Spleen (tissue), 7 donors: ENCODE results near the gene PXDN.

Source experiments
- POLR2A ChIP-seq, 3 donors: fragments of 450-650 bp; IDR thresholded peaks; one replicate each; pipeline ENCODE4 v1.5.1; 2017; ENCODE audit warnings: antibody characterized with exemption in 3 of 3, mild to moderate bottlenecking in 1 of 3
- TF ChIP-seq, protein P1 (sequence below), 11 experiments: fragments of 200-600 bp in 7 of 11; fragments of 450-650 bp in 4 of 11; sonication (generic) in 4 of 11; IDR thresholded peaks in 8 of 11; conservative IDR thresholded peaks in 3 of 11; 1 replicate in 7 of 11; 2 replicates in 4 of 11; pipeline versions ENCODE4 v1.4.0 to v1.8.0; 2016 to 2021; ENCODE audit warnings: antibody characterized with exemption in 11 of 11, inconsistent platforms in 4 of 11, mild to moderate bottlenecking in 1 of 11
- donor health status: DM: no; HTN: no; CAD: no; lungs with moderate emphysema.
- donor health status: DM: no; HTN: no; CAD: no.
- donor health status: DM: no; HTN: no; CAD: no.

DNA sequence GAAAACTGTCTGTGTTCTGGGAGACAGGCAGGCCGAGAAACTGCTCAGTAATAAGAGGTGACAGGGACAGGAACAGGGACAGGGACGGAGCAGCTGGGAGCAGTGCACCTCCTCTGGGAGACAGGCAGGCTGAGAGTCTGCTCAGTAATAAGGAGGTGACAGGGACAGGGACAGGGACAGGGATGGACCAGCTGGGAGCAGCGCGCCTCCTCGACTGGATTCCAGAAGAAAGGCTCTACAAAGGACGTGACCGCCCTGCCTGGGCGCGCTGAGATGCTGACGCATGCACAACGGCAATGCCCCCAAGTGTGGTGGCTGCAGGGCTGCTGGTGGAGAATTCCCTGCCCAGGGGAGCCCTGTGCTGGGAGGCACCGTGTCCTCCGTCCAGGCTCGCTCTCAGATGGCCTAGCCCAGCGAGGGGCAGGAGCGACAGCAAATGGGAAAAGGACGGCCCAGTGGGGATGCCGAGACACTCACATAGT lies 44.2 kb upstream of the PXDN start:
- TF ChIP-seq, protein P1, sequence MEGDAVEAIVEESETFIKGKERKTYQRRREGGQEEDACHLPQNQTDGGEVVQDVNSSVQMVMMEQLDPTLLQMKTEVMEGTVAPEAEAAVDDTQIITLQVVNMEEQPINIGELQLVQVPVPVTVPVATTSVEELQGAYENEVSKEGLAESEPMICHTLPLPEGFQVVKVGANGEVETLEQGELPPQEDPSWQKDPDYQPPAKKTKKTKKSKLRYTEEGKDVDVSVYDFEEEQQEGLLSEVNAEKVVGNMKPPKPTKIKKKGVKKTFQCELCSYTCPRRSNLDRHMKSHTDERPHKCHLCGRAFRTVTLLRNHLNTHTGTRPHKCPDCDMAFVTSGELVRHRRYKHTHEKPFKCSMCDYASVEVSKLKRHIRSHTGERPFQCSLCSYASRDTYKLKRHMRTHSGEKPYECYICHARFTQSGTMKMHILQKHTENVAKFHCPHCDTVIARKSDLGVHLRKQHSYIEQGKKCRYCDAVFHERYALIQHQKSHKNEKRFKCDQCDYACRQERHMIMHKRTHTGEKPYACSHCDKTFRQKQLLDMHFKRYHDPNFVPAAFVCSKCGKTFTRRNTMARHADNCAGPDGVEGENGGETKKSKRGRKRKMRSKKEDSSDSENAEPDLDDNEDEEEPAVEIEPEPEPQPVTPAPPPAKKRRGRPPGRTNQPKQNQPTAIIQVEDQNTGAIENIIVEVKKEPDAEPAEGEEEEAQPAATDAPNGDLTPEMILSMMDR (IDR thresholded peaks at IDR 0.05 in 8 of 11, conservative IDR thresholded peaks at IDR 0.05 in 3 of 11) = no peak
- no peak for TF ChIP-seq POLR2A (IDR thresholded peaks at IDR 0.05)
